ENCODE results near the gene ADAD2. TPM values are rescaled to one million over a fixed set of nuclear protein-coding genes. Genes with fewer than 3 reads are reported as not detected.

Gene ADAD2
- total RNA-seq, 1 donor from 2014 or later, result not detected

DNA sequence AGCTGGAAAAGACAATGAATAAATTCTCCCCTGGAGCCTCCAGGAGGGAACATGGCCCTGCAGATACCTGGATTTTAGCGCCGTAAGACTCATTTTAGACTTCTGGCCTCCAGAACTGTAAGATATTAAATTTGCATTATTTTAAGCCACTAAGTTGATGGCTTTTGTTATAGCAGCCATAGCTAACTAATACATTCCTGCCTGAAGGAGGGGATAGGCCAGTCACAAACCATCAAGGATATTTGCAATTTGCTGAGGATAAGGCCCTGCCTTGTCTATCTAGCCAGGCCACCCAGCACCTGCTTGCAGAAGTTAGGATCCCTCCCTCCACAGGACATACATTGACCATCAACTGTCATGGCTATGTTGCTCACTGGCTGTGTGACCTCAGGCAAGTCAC is 53.8 kb downstream of the ADAD2 start:
- H3K79me2 ChIP-seq (ENCODE audit: insufficient read depth, low read length), result no peaks in the 10 kb centered on the region
- no peaks in the 10 kb centered on the region for H3K4me1 ChIP-seq (ENCODE audit: insufficient read depth, low read length)
- no peaks in the 10 kb centered on the region for H3K9me3 ChIP-seq (ENCODE audit: insufficient read depth, low read depth, low read length)
- peaks cover 46% of the 10 kb centered on the region for H3K27me3 Mint-ChIP-seq (ENCODE audit: low read depth, unreplicated experiment)
- no peak for DNase-seq (ENCODE audit: low read depth)
- H3K9ac ChIP-seq (ENCODE audit: low read length), result no peak overlapping the region
- H3K27ac Mint-ChIP-seq (ENCODE audit: unreplicated experiment), result no peak overlapping the region
- H3K27me3 ChIP-seq (ENCODE audit: insufficient read depth, low read length), result peaks cover 20% of the 10 kb centered on the region
- H3K4me3 ChIP-seq (ENCODE audit: insufficient read depth, low read depth, low read length), result no peak overlapping the region
- no peak for TF ChIP-seq EZH2 (IDR thresholded peaks at IDR 0.05; ENCODE audit: insufficient read depth, low read length)
- TF ChIP-seq, protein P1, sequence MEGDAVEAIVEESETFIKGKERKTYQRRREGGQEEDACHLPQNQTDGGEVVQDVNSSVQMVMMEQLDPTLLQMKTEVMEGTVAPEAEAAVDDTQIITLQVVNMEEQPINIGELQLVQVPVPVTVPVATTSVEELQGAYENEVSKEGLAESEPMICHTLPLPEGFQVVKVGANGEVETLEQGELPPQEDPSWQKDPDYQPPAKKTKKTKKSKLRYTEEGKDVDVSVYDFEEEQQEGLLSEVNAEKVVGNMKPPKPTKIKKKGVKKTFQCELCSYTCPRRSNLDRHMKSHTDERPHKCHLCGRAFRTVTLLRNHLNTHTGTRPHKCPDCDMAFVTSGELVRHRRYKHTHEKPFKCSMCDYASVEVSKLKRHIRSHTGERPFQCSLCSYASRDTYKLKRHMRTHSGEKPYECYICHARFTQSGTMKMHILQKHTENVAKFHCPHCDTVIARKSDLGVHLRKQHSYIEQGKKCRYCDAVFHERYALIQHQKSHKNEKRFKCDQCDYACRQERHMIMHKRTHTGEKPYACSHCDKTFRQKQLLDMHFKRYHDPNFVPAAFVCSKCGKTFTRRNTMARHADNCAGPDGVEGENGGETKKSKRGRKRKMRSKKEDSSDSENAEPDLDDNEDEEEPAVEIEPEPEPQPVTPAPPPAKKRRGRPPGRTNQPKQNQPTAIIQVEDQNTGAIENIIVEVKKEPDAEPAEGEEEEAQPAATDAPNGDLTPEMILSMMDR (IDR thresholded peaks at IDR 0.05; ENCODE audit: insufficient read depth, low read depth, low read length), result no peak
- H2AFZ ChIP-seq (ENCODE audit: low read depth, low read length), result no peak overlapping the region
- H3K36me3 Mint-ChIP-seq (ENCODE audit: low read depth, unreplicated experiment), result peaks cover 7% of the 10 kb centered on the region
- H3K4me3 Mint-ChIP-seq (ENCODE audit: unreplicated experiment), result no peak overlapping the region
- no peak overlapping the region for H3K4me2 ChIP-seq (ENCODE audit: low read length)
- no peak for FAIRE-seq
- no peak overlapping the region for H3K27ac ChIP-seq (ENCODE audit: low read depth, low read length)
- H4K20me1 ChIP-seq (ENCODE audit: insufficient read depth, low read length), result no peaks in the 10 kb centered on the region
- no peaks in the 10 kb centered on the region for H3K4me1 Mint-ChIP-seq (ENCODE audit: low read depth, unreplicated experiment)
- peaks cover 6% of the 10 kb centered on the region for H3K9me3 Mint-ChIP-seq (ENCODE audit: unreplicated experiment)
- no peaks in the 10 kb centered on the region for H3K36me3 ChIP-seq (ENCODE audit: insufficient read depth, low read length)

DNA sequence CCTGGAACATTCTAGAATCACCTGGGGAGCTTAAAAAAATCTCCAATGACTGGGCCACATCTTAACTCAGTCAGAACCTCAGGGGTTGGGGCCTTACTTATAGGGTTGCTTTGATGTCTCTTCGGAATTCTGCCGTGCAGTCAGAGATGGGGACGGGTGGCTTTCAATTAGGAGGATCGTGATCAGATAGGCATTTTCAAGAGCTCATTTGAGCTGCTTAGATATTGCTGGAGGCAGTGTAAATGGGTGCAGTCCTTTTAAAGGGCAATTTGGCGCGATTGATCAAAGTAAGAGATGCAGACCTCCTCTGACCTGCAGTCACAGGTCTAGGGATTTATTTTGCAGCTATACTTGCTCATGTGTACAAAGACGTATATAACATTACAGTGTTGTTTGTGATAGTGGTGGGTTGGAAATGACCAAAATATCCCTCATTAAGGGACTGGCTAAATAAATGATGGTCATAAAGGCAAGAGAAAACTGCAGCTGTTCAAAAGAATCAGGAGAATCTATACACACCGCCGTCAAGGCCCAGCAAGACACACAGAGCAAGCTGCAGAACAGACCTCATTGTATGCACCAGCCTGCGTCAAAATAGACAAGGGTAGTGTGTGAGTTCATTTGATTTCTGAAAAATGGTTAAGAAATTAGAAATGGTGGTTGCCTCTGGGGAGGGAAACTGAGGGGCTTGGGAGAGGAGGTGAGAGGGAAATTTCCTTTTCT is 55.2 kb downstream of the ADAD2 start:
- H3K27me3 Mint-ChIP-seq (ENCODE audit: low read depth, unreplicated experiment), result peaks cover 43% of the 10 kb centered on the region
- Histone ChIP-seq H3K4me1 (ENCODE audit: insufficient read depth, low read length) (no peaks in the 10 kb centered on the region), H3K4me2 (ENCODE audit: low read length) (no peak overlapping the region), H3K4me3 (ENCODE audit: insufficient read depth, low read depth, low read length) (no peak overlapping the region), H3K79me2 (ENCODE audit: insufficient read depth, low read length) (no peaks in the 10 kb centered on the region), H3K27ac (ENCODE audit: low read depth, low read length) (no peak overlapping the region), H2AFZ (ENCODE audit: low read depth, low read length) (no peak overlapping the region), H3K36me3 (ENCODE audit: insufficient read depth, low read length) (no peaks in the 10 kb centered on the region), H3K9me3 (ENCODE audit: insufficient read depth, low read depth, low read length) (no peaks in the 10 kb centered on the region), H4K20me1 (ENCODE audit: insufficient read depth, low read length) (no peaks in the 10 kb centered on the region), H3K27me3 (ENCODE audit: insufficient read depth, low read length) (peaks cover 25% of the 10 kb centered on the region), H3K9ac (ENCODE audit: low read length) (no peak overlapping the region)
- FAIRE-seq (no peak), DNase-seq (ENCODE audit: low read depth) (no peak)
- no peak for TF ChIP-seq EZH2 (IDR thresholded peaks at IDR 0.05; ENCODE audit: insufficient read depth, low read length)
- TF ChIP-seq, protein P1 (IDR thresholded peaks at IDR 0.05; ENCODE audit: insufficient read depth, low read depth, low read length), result no peak
- H3K27ac Mint-ChIP-seq (ENCODE audit: unreplicated experiment), result no peak overlapping the region
- no peaks in the 10 kb centered on the region for H3K4me1 Mint-ChIP-seq (ENCODE audit: low read depth, unreplicated experiment)
- H3K4me3 Mint-ChIP-seq (ENCODE audit: unreplicated experiment), result no peak overlapping the region
- peaks cover 7% of the 10 kb centered on the region for H3K36me3 Mint-ChIP-seq (ENCODE audit: low read depth, unreplicated experiment)
- H3K9me3 Mint-ChIP-seq (ENCODE audit: unreplicated experiment), result peaks cover 6% of the 10 kb centered on the region

DNA sequence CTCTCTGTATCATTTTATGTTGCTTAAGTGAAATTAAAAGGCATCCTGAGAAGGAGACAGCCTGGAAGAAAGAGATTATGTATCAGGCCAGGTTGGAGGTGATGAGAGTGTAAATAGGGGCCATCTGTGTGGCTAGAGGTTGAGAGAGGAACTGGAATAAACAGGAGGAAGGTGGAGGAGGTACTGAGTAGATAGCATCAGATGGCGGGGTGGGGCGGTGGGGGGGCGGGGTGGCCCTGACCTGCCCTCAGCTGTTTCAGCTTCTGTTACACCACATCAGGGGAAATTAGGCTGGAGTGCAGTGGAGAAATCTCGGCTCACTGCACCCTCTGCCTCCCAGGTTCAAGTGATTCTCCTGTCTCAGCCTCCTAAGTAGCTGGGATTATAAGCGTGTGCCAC is 55.7 kb downstream of the ADAD2 start:
- Mint-ChIP-seq H3K27me3 (ENCODE audit: low read depth, unreplicated experiment) (peaks cover 43% of the 10 kb centered on the region), H3K27ac (ENCODE audit: unreplicated experiment) (no peak overlapping the region), H3K9me3 (ENCODE audit: unreplicated experiment) (peaks cover 6% of the 10 kb centered on the region), H3K4me3 (ENCODE audit: unreplicated experiment) (no peak overlapping the region), H3K36me3 (ENCODE audit: low read depth, unreplicated experiment) (peaks cover 7% of the 10 kb centered on the region), H3K4me1 (ENCODE audit: low read depth, unreplicated experiment) (no peaks in the 10 kb centered on the region)
- Histone ChIP-seq H3K4me1 (ENCODE audit: insufficient read depth, low read length) (no peaks in the 10 kb centered on the region), H3K27ac (ENCODE audit: low read depth, low read length) (no peak overlapping the region), H3K9ac (ENCODE audit: low read length) (no peak overlapping the region), H3K9me3 (ENCODE audit: insufficient read depth, low read depth, low read length) (no peaks in the 10 kb centered on the region), H3K4me2 (ENCODE audit: low read length) (no peak overlapping the region), H4K20me1 (ENCODE audit: insufficient read depth, low read length) (no peaks in the 10 kb centered on the region), H3K4me3 (ENCODE audit: insufficient read depth, low read depth, low read length) (no peak overlapping the region), H3K27me3 (ENCODE audit: insufficient read depth, low read length) (peaks cover 20% of the 10 kb centered on the region), H2AFZ (ENCODE audit: low read depth, low read length) (no peak overlapping the region), H3K36me3 (ENCODE audit: insufficient read depth, low read length) (no peaks in the 10 kb centered on the region), H3K79me2 (ENCODE audit: insufficient read depth, low read length) (no peaks in the 10 kb centered on the region)
- FAIRE-seq, result no peak
- DNase-seq (ENCODE audit: low read depth), result no peak
- TF ChIP-seq EZH2 (IDR thresholded peaks at IDR 0.05; ENCODE audit: insufficient read depth, low read length), result no peak
- TF ChIP-seq, protein P1 (IDR thresholded peaks at IDR 0.05; ENCODE audit: insufficient read depth, low read depth, low read length), result no peak

All from astrocyte (in vitro differentiated cells and primary cell).